HEK293 (cell line): Measurements from ENCODE around the gene CD68.

Source experiments
- GLIS2 ChIP-seq: fragments of 450-650 bp; formaldehyde crosslinking; IDR thresholded peaks from 2 replicates; pipeline ENCODE4 v1.5.1; 2016; ENCODE audit warnings: missing biosample characterization, missing genetic modification characterization
- IKZF3 ChIP-seq: fragments of 450-650 bp; IDR thresholded peaks from 2 replicates; pipeline ENCODE4 v1.5.0; 2018; ENCODE audit warnings: missing biosample characterization, mild to moderate bottlenecking, missing genetic modification characterization, moderate library complexity
- KLF10 ChIP-seq: fragments of 450-650 bp; IDR thresholded peaks from 2 replicates; pipeline ENCODE4 v1.5.1; 2018; ENCODE audit warnings: missing biosample characterization, mild to moderate bottlenecking, missing genetic modification characterization
- OVOL3 ChIP-seq: fragments of 450-650 bp; formaldehyde crosslinking; IDR thresholded peaks from 2 replicates; pipeline ENCODE4 v1.5.1; 2016; ENCODE audit warnings: missing biosample characterization, missing genetic modification characterization
- REPIN1 ChIP-seq: fragments of 450-650 bp; formaldehyde crosslinking; IDR thresholded peaks from 2 replicates; pipeline ENCODE4 v1.5.1; 2017; ENCODE audit warnings: missing biosample characterization, missing genetic modification characterization, low read depth
- ZBTB1 ChIP-seq: fragments of 450-650 bp; formaldehyde crosslinking; IDR thresholded peaks from 2 replicates; pipeline ENCODE4 v1.5.1; 2016; ENCODE audit warnings: missing biosample characterization, missing genetic modification characterization
- ZBTB20 ChIP-seq: fragments of 450-650 bp; formaldehyde crosslinking; IDR thresholded peaks from 2 replicates; pipeline ENCODE4 v1.5.1; 2016; ENCODE audit warnings: missing biosample characterization, missing genetic modification characterization
- ZBTB8A ChIP-seq: fragments of 450-650 bp; formaldehyde crosslinking; IDR thresholded peaks from 2 replicates; pipeline ENCODE4 v1.5.1; 2016; ENCODE audit warnings: missing biosample characterization, missing genetic modification characterization
- ZFP3 ChIP-seq: fragments of 450-650 bp; formaldehyde crosslinking; IDR thresholded peaks from 2 replicates; pipeline ENCODE4 v1.5.1; 2016; ENCODE audit warnings: low read depth, missing biosample characterization, missing genetic modification characterization
- ZNF138 ChIP-seq: fragments of 450-650 bp; formaldehyde crosslinking; IDR thresholded peaks from 2 replicates; pipeline ENCODE4 v1.5.1; 2016; ENCODE audit warnings: missing biosample characterization, missing genetic modification characterization, borderline replicate concordance
- ZNF157 ChIP-seq: fragments of 450-650 bp; formaldehyde crosslinking; IDR thresholded peaks from 2 replicates; pipeline ENCODE4 v1.5.1; 2016; ENCODE audit warnings: missing biosample characterization, missing genetic modification characterization
- ZNF16 ChIP-seq: fragments of 450-650 bp; formaldehyde crosslinking; IDR thresholded peaks from 2 replicates; pipeline ENCODE4 v1.5.1; 2016; ENCODE audit warnings: low read depth, missing biosample characterization, missing genetic modification characterization
- ZNF169 ChIP-seq: fragments of 450-650 bp; formaldehyde crosslinking; IDR thresholded peaks from 2 replicates; pipeline ENCODE4 v1.5.1; 2016; ENCODE audit warnings: missing biosample characterization, missing genetic modification characterization
- ZNF24 ChIP-seq: fragments of 450-650 bp; formaldehyde crosslinking; IDR thresholded peaks from 2 replicates; pipeline ENCODE4 v1.5.1; 2016; ENCODE audit warnings: missing biosample characterization, missing genetic modification characterization
- ZNF274 ChIP-seq, 2 experiments: fragments of 200-500 bp in 1 of 2; fragments of 450-650 bp in 1 of 2; sonication (Bioruptor generic) in 1 of 2; formaldehyde crosslinking in 1 of 2; IDR thresholded peaks; 2 replicates each; pipeline versions ENCODE4 v1.5.1 to v1.6.1; 2014 to 2016; ENCODE audit warnings: borderline replicate concordance in 1 of 2, inconsistent platforms in 1 of 2, low read length in 1 of 2, missing biosample characterization in 1 of 2, missing genetic modification characterization in 1 of 2
- ZNF366 ChIP-seq: fragments of 450-650 bp; formaldehyde crosslinking; conservative IDR thresholded peaks from 2 replicates; pipeline ENCODE4 v1.5.1; 2016; ENCODE audit warnings: missing biosample characterization, missing genetic modification characterization
- ZNF37A ChIP-seq: fragments of 450-650 bp; IDR thresholded peaks from 2 replicates; pipeline ENCODE4 v1.5.1; 2018; ENCODE audit warnings: missing biosample characterization, missing genetic modification characterization
- ZNF48 ChIP-seq: fragments of 450-650 bp; formaldehyde crosslinking; IDR thresholded peaks from 2 replicates; pipeline ENCODE4 v1.5.1; 2016; ENCODE audit warnings: missing biosample characterization, missing genetic modification characterization
- ZNF501 ChIP-seq: fragments of 450-650 bp; formaldehyde crosslinking; IDR thresholded peaks from 2 replicates; pipeline ENCODE4 v1.5.1; 2016; ENCODE audit warnings: missing biosample characterization, missing genetic modification characterization
- ZNF544 ChIP-seq: fragments of 450-650 bp; formaldehyde crosslinking; IDR thresholded peaks from 2 replicates; pipeline ENCODE4 v1.5.0; 2017; ENCODE audit warnings: missing biosample characterization, missing genetic modification characterization
- ZNF558 ChIP-seq: fragments of 450-650 bp; formaldehyde crosslinking; IDR thresholded peaks from 2 replicates; pipeline ENCODE4 v1.5.1; 2016; ENCODE audit warnings: missing biosample characterization, missing genetic modification characterization
- ZNF585B ChIP-seq: fragments of 450-650 bp; formaldehyde crosslinking; IDR thresholded peaks from 2 replicates; pipeline ENCODE4 v1.5.1; 2016; ENCODE audit warnings: missing biosample characterization, missing genetic modification characterization
- ZNF701 ChIP-seq: fragments of 450-650 bp; formaldehyde crosslinking; IDR thresholded peaks from 2 replicates; pipeline ENCODE4 v1.5.1; 2016; ENCODE audit warnings: missing biosample characterization, missing genetic modification characterization
- ZNF830 ChIP-seq: fragments of 450-650 bp; IDR thresholded peaks from 2 replicates; pipeline ENCODE4 v1.5.0; 2018; ENCODE audit warnings: missing biosample characterization, missing genetic modification characterization, low read depth, mild to moderate bottlenecking, moderate library complexity
- TF ChIP-seq, protein P1 (sequence below): fragments of 450-650 bp; formaldehyde crosslinking; IDR thresholded peaks from 2 replicates; pipeline ENCODE4 v1.5.1; 2016; ENCODE audit warnings: missing biosample characterization, missing genetic modification characterization
- TF ChIP-seq, protein P2 (sequence below): sonication (generic); formaldehyde crosslinking; IDR thresholded peaks from 2 replicates; pipeline ENCODE4 v1.8.1; 2022; ENCODE audit warnings: mild to moderate bottlenecking, moderate library complexity, missing genetic modification reagents
- TF ChIP-seq, protein P3 (sequence below): fragments of 450-650 bp; formaldehyde crosslinking; IDR thresholded peaks from 2 replicates; pipeline ENCODE4 v1.5.1; 2016; ENCODE audit warnings: missing biosample characterization, missing genetic modification characterization
- TF ChIP-seq, protein P4 (sequence below): fragments of 450-650 bp; formaldehyde crosslinking; IDR thresholded peaks from 2 replicates; pipeline ENCODE4 v1.5.1; 2016; ENCODE audit warnings: missing biosample characterization, missing genetic modification characterization, borderline replicate concordance

Gene CD68

DNA sequence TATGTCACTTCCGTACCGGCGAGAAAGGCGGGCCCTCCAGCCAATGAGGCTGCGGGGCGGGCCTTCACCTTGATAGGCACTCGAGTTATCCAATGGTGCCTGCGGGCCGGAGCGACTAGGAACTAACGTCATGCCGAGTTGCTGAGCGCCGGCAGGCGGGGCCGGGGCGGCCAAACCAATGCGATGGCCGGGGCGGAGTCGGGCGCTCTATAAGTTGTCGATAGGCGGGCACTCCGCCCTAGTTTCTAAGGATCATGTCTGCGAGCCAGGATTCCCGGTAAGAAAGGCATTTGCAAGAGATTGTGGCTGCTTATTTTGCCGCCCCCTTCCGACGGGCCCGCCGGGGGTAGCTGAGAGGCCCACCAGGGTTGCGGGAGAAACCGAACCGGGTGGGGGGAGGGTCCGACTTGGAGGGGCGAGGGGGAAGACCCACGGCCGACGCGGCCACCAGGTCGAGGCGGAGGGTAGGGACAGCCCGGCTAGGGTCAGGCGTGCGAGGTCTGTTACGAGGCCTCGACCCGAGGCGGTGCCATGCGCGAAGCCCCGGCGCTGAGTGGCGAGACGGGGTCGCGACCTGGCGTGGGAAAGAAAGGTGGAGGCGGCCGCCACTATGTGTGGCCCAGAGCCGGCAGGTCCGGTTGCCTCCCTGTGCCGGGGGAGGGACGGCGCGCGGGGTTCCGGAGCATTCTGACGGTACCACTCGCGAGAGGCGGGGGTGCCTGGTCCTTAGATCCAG, 6.7 kb upstream of the CD68 start (continued):
- TF ChIP-seq, protein P1, sequence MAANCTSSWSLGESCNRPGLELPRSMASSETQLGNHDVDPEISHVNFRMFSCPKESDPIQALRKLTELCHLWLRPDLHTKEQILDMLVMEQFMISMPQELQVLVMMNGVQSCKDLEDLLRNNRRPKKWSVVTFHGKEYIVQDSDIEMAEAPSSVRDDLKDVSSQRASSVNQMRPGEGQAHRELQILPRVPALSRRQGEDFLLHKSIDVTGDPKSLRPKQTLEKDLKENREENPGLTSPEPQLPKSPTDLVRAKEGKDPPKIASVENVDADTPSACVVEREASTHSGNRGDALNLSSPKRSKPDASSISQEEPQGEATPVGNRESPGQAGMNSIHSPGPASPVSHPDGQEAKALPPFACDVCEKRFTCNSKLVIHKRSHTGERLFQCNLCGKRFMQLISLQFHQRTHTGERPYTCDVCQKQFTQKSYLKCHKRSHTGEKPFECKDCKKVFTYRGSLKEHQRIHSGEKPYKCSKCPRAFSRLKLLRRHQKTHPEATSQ (tag by site-specific recombination) = 0 out of 2 replicates have a peak, but pooled peaks have one; percentile 20
- TF ChIP-seq ZBTB20 (no peak), IKZF3 (tag by site-specific recombination) (no peak), KLF10 (tag by site-specific recombination) (peak; percentile 21; the same call in 1 of the 2 replicates), ZNF16 (tag by site-specific recombination) (no peak), OVOL3 (tag by site-specific recombination) (no peak), REPIN1 (tag by site-specific recombination) (0 out of 2 replicates have a peak, but pooled peaks have one; percentile 40), ZNF48 (no peak), ZNF544 (tag by site-specific recombination) (no peak), ZNF830 (tag by site-specific recombination) (no peak), ZFP3 (tag by site-specific recombination) (no peak), ZNF157 (tag by site-specific recombination) (no peak), ZNF37A (tag by site-specific recombination) (0 out of 2 replicates have a peak, but pooled peaks have one; percentile 20), ZNF366 (tag by site-specific recombination) (no peak), ZNF24 (tag by site-specific recombination) (no peak), ZBTB1 (no peak), ZBTB8A (tag by site-specific recombination) (0 out of 2 replicates have a peak, but pooled peaks have one; percentile 5), ZNF138 (tag by site-specific recombination) (no peak), GLIS2 (no peak), ZNF169 (tag by site-specific recombination) (no peak), ZNF274 (IDR thresholded peaks at IDR 0.05; ENCODE audit: low read length) (no peak), ZNF274 (tag by site-specific recombination; IDR thresholded peaks at IDR 0.05; ENCODE audit: borderline replicate concordance) (no peak), ZNF585B (tag by site-specific recombination) (peak; percentile 4; the same call in 1 of the 2 replicates), ZNF701 (tag by site-specific recombination) (no peak), ZNF558 (no peak), ZNF501 (tag by site-specific recombination) (peak; percentile 72)
- TF ChIP-seq, protein P2, sequence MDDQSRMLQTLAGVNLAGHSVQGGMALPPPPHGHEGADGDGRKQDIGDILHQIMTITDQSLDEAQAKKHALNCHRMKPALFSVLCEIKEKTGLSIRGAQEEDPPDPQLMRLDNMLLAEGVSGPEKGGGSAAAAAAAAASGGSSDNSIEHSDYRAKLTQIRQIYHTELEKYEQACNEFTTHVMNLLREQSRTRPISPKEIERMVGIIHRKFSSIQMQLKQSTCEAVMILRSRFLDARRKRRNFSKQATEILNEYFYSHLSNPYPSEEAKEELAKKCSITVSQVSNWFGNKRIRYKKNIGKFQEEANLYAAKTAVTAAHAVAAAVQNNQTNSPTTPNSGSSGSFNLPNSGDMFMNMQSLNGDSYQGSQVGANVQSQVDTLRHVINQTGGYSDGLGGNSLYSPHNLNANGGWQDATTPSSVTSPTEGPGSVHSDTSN (CRISPR knock-in tag) = peak; percentile 100
- TF ChIP-seq, protein P3, sequence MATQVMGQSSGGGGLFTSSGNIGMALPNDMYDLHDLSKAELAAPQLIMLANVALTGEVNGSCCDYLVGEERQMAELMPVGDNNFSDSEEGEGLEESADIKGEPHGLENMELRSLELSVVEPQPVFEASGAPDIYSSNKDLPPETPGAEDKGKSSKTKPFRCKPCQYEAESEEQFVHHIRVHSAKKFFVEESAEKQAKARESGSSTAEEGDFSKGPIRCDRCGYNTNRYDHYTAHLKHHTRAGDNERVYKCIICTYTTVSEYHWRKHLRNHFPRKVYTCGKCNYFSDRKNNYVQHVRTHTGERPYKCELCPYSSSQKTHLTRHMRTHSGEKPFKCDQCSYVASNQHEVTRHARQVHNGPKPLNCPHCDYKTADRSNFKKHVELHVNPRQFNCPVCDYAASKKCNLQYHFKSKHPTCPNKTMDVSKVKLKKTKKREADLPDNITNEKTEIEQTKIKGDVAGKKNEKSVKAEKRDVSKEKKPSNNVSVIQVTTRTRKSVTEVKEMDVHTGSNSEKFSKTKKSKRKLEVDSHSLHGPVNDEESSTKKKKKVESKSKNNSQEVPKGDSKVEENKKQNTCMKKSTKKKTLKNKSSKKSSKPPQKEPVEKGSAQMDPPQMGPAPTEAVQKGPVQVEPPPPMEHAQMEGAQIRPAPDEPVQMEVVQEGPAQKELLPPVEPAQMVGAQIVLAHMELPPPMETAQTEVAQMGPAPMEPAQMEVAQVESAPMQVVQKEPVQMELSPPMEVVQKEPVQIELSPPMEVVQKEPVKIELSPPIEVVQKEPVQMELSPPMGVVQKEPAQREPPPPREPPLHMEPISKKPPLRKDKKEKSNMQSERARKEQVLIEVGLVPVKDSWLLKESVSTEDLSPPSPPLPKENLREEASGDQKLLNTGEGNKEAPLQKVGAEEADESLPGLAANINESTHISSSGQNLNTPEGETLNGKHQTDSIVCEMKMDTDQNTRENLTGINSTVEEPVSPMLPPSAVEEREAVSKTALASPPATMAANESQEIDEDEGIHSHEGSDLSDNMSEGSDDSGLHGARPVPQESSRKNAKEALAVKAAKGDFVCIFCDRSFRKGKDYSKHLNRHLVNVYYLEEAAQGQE (tag by site-specific recombination) = peak; percentile 30; the same call in 1 of the 2 replicates
- TF ChIP-seq, protein P4, sequence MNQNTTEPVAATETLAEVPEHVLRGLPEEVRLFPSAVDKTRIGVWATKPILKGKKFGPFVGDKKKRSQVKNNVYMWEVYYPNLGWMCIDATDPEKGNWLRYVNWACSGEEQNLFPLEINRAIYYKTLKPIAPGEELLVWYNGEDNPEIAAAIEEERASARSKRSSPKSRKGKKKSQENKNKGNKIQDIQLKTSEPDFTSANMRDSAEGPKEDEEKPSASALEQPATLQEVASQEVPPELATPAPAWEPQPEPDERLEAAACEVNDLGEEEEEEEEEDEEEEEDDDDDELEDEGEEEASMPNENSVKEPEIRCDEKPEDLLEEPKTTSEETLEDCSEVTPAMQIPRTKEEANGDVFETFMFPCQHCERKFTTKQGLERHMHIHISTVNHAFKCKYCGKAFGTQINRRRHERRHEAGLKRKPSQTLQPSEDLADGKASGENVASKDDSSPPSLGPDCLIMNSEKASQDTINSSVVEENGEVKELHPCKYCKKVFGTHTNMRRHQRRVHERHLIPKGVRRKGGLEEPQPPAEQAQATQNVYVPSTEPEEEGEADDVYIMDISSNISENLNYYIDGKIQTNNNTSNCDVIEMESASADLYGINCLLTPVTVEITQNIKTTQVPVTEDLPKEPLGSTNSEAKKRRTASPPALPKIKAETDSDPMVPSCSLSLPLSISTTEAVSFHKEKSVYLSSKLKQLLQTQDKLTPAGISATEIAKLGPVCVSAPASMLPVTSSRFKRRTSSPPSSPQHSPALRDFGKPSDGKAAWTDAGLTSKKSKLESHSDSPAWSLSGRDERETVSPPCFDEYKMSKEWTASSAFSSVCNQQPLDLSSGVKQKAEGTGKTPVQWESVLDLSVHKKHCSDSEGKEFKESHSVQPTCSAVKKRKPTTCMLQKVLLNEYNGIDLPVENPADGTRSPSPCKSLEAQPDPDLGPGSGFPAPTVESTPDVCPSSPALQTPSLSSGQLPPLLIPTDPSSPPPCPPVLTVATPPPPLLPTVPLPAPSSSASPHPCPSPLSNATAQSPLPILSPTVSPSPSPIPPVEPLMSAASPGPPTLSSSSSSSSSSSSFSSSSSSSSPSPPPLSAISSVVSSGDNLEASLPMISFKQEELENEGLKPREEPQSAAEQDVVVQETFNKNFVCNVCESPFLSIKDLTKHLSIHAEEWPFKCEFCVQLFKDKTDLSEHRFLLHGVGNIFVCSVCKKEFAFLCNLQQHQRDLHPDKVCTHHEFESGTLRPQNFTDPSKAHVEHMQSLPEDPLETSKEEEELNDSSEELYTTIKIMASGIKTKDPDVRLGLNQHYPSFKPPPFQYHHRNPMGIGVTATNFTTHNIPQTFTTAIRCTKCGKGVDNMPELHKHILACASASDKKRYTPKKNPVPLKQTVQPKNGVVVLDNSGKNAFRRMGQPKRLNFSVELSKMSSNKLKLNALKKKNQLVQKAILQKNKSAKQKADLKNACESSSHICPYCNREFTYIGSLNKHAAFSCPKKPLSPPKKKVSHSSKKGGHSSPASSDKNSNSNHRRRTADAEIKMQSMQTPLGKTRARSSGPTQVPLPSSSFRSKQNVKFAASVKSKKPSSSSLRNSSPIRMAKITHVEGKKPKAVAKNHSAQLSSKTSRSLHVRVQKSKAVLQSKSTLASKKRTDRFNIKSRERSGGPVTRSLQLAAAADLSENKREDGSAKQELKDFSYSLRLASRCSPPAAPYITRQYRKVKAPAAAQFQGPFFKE = 0 out of 2 replicates have a peak, but pooled peaks have one; percentile 17
